Left cardiac atrium (tissue), 4 donors: ENCODE measurements around the gene DIP2B. TPM values are rescaled to one million over a fixed set of nuclear protein-coding genes. Genes with fewer than 3 reads are reported as not detected.
A peak's percentile ranks its signal among the peaks of the same experiment; 100 is the strongest.
"Not testable (repeated sequence)": the region's sequence is repeated elsewhere in the genome, so short reads cannot be mapped to it uniquely, and the experiment has no call there.

ENCODE experiments used
- ATAC-seq, 2 donors: fragments of 200-7000 bp; cut with Tn5 transposase; one replicate each; pipeline ENCODE4 v1.9.1; 2020; ENCODE audit warnings: mild to moderate bottlenecking in 2 of 2, moderate library complexity in 2 of 2
- DNase-seq: peaks from one replicate; pipeline ENCODE4 v3.0.0-alpha.2; 2020
- intact Hi-C, 2 donors: fragments of 100-400 bp; cut with DNase I; formaldehyde crosslinking; loops; one replicate each; pipeline versions ENCODE4 v1.14.1 to v1.15.1; 2022 to 2023
- total RNA-seq, 2 donors: library from RNA; stranded (reverse); fragmentation: NEBNext Ultra II Directional; extraction: Animal tissue kit (Norgen Biotek cat#: 25700); gene quantifications; one replicate each; pipeline ENCODE4 v1.2.1, GENCODE V29; 2021
- donor health status: DM: no; HTN: yes; CAD: no.
- donor health status: DM: no; HTN: yes; CAD: no; lungs with severe emphysema.
- donor health status: DM: yes; HTN: yes; CAD: no.
- donor health status: Dilated cardiomyopathy.

Gene DIP2B
- total RNA-seq, 2 donors from 2014 or later, result 12.7 to 12.8 TPM

DNA sequence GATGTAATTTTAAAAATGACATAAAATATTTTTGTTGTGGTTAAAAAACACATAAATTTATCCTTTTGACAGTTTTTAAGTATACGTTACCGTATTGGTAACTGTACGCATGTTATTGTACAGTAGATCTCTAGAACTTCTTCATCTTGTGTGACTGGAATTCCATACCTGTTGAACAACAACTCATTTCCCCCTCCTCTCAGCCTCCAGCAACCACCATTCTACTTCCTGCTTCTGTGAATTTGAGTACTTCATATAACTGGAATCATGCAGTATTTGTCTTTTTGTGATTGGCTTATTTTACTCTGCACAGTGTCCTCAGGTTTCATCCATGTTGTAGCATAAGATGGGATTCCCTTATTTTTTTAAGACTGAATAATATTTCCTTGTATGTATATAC, 145.5 kb downstream of the DIP2B start:
- no peak for ATAC-seq
- no peak for DNase-seq
- intact Hi-C loops, result no loop called here

DNA sequence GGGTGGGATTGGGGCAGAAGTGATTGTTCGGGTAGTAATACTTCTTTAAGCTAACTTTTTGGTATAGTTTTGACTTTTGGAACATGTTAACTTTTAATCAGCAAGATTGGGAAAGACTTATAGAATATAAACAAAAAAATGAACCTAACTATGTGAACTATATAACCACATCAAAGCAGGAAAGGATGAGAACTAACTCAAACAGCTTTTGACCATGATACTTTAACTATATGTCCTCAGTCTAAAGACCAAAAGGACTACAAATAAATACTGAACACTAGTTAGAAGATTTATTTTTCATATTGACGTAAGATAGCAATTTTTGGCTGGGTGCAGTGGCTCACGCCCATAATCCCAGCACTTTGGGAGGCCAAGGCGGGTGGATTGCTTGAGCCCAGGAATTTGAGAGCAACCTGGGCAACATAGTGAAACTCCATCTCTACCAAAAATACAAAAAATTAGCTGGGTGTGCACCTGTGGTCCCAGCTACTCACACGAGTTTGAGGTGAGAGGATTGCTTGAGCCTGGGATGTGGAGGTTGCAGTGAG, 150.7 kb downstream of the DIP2B start:
- no peak for ATAC-seq
- intact Hi-C loops, result no loop called here
- DNase-seq, result no peak

- ATAC-seq (no peak), DNase-seq (no peak)
- intact Hi-C loops, result no loop called here
Measured at GRCh38 chr12:50659260-50659659, 154.5 kb downstream of the DIP2B start.

DNA sequence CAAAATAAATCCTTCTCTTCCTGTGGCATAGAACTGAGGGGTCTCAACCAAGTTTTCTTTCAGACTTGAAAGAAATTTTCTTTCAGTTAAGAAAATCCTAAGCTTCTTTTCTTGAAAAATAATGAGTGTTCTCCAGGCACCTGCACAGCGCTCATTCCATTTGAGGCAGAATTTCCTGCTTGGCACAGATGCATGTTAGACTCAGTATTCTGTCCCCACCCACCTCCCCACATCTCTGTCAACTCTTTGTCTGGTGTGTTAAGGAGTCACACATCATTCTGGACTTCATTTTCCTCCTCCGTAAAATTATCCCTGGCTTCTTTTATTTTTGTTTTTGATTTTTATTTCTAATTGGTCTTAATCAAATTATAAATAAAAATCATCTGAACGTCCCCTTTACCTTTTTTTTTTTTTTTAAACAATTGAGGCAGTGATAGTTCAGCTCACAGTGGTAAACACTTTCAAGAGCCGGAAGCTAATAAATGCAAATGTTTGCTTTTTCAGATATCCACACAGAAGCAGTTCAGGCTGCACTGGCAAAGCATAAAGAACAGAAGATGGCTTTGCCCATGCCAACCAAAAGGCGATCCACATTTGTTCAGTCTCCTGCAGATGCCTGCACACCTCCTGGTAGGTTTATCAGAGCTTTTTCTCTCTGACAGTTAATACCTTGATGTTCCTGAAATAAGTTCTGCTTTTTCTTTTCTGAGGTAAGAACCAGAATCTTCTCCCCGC, 155.1 kb downstream of the DIP2B start:
- ATAC-seq, result no peak
- intact Hi-C loops, result no loop called here
- DNase-seq, result no peak

DNA sequence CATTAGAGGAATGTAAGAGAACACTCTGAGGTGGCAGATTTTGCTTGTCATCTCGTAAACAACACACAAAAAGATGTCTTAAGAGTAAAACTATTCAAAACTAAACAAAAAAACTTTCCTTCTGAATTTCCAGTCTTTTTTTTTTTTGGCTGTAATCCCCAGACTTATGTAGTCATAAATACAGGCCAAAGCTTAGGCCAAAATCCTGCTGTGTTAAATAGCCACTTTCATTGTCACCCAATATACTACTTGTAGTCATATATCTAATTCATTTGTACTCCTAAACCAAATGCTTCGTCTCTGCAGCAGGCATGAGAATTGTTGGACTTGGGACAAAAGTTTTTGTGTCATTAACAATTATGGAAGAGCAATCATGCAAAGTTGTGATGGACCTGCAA, 155.6 kb downstream of the DIP2B start:
- ATAC-seq (no peak), DNase-seq (no peak)
- intact Hi-C loops, result no loop called here

- intact Hi-C loops, result no loop called here
- ATAC-seq, result no peak
Measured at GRCh38 chr12:50661300-50662115, 156.7 kb downstream of the DIP2B start.

GRCh38 chr12:50662116-50662510, 157.3 kb downstream of the DIP2B start:
- intact Hi-C loops, result no loop called here
- no peak for DNase-seq
- ATAC-seq, result no peak

More at GRCh38 chr12:50661300-50662115, 156.7 kb downstream of the DIP2B start:
- DNase-seq, result no peak

DNA sequence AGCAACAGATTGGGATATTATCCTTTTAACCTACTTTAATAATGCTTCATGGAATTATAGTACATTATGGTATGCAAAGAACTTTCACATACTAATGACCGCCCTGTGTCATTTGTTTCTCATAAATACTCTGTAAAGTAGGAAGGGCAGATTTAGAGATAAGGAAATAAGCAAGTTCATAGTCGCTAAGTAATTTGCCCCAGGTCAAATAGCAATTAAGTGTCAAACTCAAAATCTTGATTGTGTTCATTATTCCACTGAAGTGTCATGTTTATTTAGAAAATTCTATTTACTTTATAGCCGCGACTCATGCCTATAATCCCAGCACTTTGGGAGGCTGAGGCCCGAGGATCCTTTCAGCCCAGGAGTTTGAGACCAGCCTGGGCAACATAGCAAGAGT, 160.4 kb downstream of the DIP2B start:
- DNase-seq (no peak), ATAC-seq (no peak)
- intact Hi-C loops, result no loop called here

DNA sequence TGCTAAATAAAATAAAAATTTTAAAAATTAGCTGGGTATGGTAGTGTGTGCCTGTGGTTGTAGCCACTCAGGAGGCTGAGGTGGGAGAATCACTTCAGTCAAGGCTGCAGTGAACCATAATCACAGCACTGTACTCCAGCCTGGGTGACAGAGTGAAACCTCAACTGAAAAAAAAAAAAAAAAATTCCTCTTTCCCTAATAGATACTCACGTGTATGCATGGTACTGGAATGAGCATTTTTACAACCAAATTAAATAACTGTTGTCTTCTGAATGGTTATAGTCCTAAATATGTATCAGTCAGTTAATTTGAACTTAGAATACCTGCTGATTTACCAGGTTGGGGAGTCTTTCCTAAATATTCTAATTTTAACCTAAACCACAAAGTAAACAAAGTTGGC, 160.8 kb downstream of the DIP2B start:
- intact Hi-C loops, result no loop called here
- DNase-seq (no peak), ATAC-seq (no peak)

- DNase-seq (no peak), ATAC-seq (no peak)
- intact Hi-C loops, result no loop called here
Measured at GRCh38 chr12:50666023-50666422, 161.2 kb downstream of the DIP2B start.

DNA sequence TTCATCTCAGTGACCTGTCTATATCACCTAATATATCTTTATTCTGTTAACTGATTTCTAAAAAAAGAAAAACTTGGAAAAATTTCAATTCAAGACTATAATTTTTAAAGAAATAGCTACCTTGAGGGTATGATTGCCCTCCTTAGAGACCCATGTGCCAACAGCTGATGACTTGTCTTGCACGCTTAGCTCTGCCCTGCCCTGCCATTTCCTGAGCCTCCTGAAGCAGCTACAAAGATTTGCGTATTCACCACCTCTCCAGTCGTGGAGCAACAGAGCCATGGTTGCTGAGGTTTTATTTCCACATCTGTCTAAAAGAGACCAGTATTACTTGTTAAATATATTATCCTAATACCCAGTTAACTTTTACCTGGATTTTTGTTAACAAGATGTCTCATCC, 167.4 kb downstream of the DIP2B start:
- intact Hi-C loops, result no loop called here
- no peak for ATAC-seq
- DNase-seq, result no peak

DNA sequence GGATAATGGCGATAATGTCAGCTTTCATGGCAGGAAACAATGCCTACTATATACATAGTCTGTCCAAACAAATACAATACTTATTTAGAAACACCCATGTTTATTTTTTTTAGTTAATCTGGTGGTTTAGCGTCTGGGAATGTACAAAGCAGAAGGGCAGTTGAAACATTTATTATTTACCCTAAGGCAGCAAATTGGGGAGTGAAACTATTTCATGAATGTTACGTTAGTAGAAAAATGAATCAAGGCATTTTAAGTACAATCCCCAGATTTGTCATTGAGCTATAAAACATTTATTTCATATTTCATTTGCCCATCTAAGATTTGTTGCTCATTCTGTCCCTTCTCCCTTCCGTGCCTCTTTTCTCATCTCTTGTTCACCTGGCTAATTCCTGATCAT, 172.0 kb downstream of the DIP2B start:
- DNase-seq (no peak), ATAC-seq (no peak)
- intact Hi-C loops, result no loop called here

GRCh38 chr12:50677858-50678257, 173.1 kb downstream of the DIP2B start:
- intact Hi-C loops, result no loop called here
- DNase-seq, result no peak

DNA sequence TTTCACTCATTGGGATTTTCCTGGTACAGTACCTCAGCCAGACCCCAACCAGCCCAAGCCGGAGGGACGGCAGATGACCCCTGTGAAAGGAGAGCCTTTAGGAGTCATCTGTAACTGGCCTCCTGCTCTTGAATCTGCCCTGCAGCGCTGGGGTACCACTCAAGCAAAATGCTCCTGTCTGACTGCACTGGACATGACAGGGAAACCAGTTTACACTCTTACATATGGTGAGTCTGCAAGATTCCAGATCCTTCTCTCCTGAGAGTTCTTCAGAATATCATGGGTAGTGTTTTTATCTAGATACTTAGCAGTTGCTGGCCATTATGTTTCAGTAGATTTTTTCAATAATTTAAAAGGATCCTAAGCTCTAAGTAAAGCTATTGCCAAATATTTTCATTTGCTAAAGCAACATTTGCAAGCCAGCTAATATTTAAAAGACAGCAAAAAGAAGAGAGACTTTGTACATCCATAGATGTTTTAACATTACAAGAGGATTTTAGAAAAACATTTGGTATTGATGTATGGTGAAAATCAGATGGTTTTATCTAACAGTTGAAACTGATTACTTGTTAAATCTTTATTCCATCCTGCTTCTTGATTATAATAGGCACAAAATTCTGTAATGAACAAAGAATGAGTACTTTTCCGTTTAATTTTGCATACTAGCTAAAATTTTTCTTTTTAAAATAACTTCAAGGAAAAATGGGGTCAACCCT, 174.0 kb downstream of the DIP2B start:
- intact Hi-C loops, result no loop called here
- ATAC-seq (no peak), DNase-seq (no peak)

More at GRCh38 chr12:50677858-50678257, 173.1 kb downstream of the DIP2B start:
- peak; percentile 26 to 53 for ATAC-seq

- ATAC-seq, result no peak
- intact Hi-C loops, result no loop called here
- no peak for DNase-seq
Measured at GRCh38 chr12:50679612-50680011, 174.8 kb downstream of the DIP2B start.

GRCh38 chr12:50681064-50681463, 176.3 kb downstream of the DIP2B start:
- ATAC-seq, DNase-seq, intact Hi-C loops: not testable (repeated sequence)

DNA sequence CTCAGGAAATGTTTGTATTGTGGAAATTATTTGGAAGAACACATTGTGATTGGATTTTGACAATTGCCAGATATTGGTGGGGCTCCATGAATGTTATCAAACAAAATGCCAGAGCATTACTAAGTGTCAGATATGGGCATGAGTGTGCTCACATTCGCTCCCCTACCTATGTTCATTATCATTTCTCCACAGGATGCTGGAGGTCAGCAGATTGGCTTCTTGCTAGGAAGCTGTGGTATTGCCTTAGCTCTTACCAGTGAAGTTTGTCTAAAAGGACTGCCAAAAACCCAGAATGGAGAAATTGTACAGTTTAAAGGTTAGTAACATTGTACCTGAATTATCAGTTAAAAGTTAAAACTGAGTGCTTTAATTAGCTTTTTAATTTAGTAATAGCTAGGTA, 180.9 kb downstream of the DIP2B start:
- DNase-seq (no peak), ATAC-seq (no peak)
- intact Hi-C loops, result no loop called here

- intact Hi-C loops, result no loop called here
- DNase-seq (no peak), ATAC-seq (no peak)
Measured at GRCh38 chr12:50686406-50686805, 181.6 kb downstream of the DIP2B start.

DNA sequence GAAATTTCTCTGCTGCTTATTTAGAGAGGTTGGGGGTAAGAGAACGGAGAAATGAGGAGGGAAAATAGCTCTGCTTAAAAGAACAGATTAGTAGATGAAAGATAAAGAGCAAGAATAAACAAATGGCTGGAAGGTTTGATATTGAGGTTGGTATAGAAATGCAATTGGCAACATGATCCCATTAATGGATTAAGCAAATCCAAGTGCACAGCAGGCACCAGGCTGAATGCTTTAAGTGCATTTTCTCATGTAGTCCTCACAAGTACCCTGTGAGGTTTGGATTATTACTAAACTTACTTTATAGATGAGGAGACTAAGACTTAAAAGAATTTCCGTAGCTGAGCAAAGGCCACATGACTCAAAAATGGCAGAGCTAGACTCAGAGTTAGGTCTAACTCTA, 182.2 kb downstream of the DIP2B start:
- intact Hi-C loops, result no loop called here

DNA sequence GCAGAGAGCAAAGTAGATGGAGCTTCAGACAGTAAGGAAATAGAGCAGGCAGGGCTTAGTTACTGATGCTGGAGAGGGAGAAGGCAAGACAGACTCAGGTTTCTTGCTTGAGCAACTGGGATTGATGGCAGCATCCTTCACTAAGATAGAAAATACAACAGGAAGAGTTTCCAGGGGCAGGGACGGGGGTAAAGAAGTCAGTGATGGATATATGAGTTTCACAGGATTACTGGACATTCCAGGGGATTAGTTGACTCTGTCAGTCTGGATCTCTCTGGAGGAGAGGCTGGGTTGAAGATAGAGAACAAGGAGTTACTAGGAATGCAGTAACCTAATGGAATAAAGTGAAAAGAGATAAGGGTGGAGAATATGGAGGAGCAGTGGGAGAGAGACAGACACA, 184.7 kb downstream of the DIP2B start:
- intact Hi-C loops, result no loop called here
- DNase-seq, result no peak

More for the DNA sequence above, 182.2 kb downstream of the DIP2B start:
- DNase-seq, result no peak
- ATAC-seq, result no peak

More for the DNA sequence above, 184.7 kb downstream of the DIP2B start:
- ATAC-seq, result no peak
